HG03575 (cell line): ENCODE data around the gene ARID1B.

Experiments
- ATAC-seq: cut with Tn5 transposase; IDR thresholded peaks from one replicate; pipeline ENCODE4 v1.9.1; 2021; ENCODE audit not compliant: unreplicated experiment, insufficient number of reproducible peaks, low FRiP score; ENCODE audit errors: extremely low read depth

Gene ARID1B

GRCh38 chr6:156771761-156772160 is 5.4 kb upstream of the ARID1B start:
- ATAC-seq = no peak

DNA sequence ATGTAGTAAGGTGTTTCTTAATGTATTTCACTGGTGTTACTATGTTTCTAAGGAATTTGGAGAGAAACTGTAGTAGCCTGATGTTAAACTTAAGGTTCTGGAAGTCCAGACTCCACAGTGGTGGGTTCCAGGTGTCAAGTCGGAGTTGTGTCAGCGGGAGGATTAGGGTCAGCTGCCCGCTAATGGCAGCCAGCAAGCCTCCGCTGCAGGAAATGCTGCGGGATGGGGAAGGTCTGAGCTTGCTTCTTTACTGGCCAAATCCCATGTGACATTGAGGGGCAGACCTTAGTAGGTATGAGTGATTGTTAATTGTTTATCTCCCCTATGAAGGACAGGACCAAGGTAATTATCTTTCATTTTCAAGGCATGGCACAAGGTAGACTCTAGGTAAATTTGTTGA is 3.7 kb upstream of the ARID1B start:
- ATAC-seq = no peak

DNA sequence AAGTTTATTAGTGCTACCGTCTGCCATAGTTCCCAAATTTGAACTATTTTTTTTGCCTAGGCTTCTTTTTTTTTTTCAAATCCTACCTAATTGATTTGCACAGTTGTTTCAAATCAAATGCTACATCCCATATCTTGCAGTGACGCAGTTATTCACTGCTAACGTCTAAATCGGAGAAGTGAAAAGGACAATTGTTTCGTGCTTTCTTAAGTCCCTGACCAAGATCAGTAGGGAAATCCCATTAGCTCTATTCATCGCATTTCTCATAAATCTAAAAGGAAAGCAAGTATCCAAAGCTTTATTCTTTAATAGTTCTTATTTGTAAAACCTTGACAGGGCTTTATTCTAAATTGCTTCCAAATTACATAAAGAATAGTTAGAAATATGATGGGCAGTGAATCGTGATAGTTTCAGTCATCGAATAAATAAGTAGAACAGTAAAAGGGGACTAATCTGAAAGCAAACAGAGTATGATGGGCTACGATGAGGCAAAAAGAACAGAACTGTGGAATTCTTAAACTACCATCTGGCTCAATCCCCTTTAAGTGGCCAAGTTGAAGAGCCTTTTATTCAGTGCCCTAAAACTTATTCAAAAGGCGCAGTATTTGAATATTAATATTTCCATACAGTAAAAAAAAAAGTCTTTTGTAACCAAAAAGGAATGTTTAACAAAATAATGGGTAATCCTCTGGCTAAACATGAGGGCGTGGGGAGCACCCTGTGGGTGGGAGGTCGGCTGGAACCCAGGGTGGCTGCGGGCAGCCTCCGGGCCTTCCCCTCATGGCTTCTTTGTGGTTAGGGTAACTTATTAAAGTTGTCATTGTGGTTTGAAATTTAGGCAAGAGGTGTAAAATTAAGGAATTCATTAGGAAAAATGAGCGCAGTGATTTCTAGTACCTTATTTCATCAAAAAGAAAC is 3.0 kb upstream of the ARID1B start:
- no peak for ATAC-seq

GRCh38 chr6:156774863-156775405 is 2.2 kb upstream of the ARID1B start:
- no peak for ATAC-seq

- no peak for ATAC-seq
These were observed 1.5 kb upstream of the ARID1B start for GRCh38 chr6:156775717-156776116.

DNA sequence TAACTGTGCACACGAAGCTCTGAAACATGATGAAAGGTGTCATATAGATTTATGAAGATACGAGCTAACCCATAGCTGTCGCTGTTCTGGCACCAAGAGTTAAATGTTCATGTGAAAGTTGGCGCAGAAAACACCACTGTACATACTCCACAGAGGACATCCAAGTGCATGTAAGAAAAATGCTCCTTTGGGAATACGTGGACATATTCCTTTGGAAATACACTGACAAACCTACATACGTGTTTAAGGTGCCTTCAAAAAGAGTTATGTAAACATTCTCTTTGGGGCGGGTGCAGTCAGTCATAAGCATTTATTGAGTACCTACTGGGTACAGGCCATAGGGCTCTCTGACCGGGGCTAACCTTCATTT is 723 bp upstream of the ARID1B start:
- ATAC-seq = no peak

DNA sequence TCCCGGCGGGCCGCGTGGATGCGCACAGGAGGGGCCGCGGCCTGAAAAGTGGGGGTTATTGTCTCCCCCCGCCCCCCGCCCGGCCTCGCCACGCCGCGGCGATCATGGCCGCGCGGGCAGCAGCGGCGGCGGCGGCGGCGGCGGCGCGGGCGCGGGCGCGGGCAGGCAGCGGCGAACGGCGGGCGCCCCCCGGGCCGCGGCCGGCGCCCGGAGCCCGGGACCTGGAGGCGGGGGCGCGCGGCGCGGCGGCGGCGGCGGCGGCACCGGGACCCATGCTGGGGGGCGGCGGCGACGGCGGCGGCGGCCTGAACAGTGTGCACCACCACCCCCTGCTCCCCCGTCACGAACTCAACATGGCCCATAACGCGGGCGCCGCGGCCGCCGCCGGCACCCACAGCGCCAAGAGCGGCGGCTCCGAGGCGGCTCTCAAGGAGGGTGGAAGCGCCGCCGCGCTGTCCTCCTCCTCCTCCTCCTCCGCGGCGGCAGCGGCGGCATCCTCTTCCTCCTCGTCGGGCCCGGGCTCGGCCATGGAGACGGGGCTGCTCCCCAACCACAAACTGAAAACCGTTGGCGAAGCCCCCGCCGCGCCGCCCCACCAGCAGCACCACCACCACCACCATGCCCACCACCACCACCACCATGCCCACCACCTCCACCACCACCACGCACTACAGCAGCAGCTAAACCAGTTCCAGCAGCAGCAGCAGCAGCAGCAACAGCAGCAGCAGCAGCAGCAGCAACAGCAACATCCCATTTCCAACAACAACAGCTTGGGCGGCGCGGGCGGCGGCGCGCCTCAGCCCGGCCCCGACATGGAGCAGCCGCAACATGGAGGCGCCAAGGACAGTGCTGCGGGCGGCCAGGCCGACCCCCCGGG is 637 bp downstream of the ARID1B start:
- no peak for ATAC-seq

GRCh38 chr6:156778454-156779205 is 1.5 kb downstream of the ARID1B start:
- ATAC-seq = no peak

DNA sequence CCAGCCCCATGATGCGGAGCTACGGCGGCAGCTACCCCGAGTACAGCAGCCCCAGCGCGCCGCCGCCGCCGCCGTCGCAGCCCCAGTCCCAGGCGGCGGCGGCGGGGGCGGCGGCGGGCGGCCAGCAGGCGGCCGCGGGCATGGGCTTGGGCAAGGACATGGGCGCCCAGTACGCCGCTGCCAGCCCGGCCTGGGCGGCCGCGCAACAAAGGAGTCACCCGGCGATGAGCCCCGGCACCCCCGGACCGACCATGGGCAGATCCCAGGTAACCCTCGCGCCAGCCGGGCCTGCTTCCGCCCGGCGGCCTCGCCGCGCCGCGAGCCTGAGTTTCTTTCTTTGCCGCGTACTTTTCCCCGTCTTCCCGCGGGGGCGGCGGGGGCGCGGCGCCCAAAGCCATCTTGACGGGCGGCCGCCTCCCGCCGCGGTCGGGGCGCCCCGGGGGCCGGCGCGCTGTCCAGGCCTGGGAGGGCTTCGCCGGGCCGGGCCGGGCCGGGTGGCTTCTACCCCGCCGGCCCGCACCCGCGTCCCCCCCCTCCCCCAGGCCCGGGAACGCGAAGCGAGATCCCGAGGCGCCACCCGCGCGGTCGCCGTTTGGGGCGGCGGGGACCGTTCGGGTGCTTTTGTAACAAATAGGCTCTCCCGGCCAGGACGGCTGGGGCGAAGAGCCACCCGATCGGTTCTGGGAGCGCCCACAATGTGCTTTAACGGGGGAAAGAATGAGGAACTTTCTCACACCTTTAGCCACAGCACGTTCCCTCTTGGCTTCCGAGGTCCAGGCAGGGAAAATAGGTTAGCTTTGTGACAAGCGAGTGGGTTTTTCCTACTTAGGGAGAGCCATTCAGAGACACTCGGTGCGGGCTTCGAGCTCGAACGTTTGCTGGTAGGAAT is 2.3 kb downstream of the ARID1B start:
- ATAC-seq = no peak

- ATAC-seq = peak; percentile 34
These were observed 3.0 kb downstream of the ARID1B start for GRCh38 chr6:156780102-156780641.

DNA sequence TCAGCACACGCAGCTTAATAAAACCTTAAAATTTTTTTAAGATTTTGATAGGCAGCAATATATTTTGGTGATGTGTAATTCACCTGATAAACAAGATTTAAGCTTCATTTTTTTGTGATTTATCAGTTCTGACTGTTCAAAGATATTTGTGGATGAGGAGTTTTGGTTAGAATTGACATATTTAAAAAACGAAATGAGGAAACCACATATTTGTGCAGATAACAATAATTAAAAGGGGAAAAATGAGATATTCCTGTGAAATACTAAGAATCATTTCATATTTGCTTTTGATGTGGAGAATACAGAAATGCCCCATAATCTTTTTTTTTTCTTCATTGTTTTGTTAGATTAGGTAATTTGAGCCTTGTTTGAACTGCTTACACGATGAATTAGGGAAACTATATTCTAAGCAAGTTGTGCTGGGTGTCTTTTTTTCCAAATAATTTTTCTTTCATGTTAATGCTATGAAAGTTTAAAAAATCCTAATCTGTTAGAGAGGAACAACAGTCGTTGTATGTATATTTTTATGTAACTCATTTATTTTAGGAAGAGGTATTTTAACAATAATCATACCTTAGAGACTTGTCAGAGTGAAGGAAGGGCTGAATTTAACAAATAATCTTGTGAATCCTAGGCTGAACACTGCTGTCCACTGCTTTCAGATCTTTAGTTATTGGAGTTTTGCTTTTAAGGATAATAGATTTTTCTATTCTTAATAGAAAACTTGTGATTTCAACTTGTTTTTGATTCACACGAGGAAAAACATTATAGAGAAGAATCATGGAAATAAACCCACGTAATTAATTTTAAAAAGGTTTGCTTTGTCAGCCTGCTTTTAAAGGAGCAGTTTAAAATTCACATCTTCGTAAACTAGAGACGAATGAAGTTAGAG is 4.0 kb downstream of the ARID1B start:
- no peak for ATAC-seq

- ATAC-seq = no peak
These were observed 4.9 kb downstream of the ARID1B start for GRCh38 chr6:156781861-156782631.

DNA sequence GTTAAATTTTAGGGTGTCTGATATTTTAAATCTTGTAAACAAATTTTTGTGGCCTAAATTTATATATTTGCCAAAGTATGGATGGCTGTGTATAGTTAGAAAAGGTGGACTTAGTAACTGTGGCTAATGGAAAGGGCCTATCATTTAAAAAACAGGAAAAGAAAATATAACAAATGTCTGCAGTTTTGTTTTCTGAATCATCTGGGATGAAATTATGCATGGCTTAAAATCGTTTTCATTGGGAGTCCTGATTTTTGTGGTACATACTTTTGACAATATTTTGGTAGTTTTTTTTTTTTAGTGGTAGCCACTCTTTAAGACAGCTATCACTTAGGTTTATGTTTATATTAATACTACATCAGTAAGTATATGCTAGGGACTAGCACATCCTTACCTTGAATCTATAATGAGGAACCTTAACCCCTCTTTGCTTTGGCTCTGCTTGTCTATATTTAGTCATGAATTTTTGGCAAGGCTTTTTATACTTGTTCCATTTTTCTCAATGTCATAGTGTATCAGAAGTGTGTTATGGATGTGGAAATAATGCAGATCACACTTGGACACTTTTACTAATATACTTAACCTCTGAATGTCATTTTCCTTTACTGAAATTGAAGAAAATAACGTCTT is 5.6 kb downstream of the ARID1B start:
- ATAC-seq = no peak

- no peak for ATAC-seq
These were observed 6.8 kb downstream of the ARID1B start for GRCh38 chr6:156783958-156784357.

GRCh38 chr6:156786652-156787051 is 9.5 kb downstream of the ARID1B start:
- no peak for ATAC-seq
